Fibroblast of lung (primary cell): Measurements from ENCODE around the gene PDE4D. TPM values are rescaled to one million over a fixed set of nuclear protein-coding genes. Genes with fewer than 3 reads are reported as not detected.

Experiments
- DNase-seq, 2 donors: peaks; one replicate each; pipeline versions ENCODE4 v3.0.0 to v3.0.0-alpha.2; 2010; ENCODE audit warnings: low read depth in 2 of 2
- H2AFZ ChIP-seq: 2 replicates; pipeline ENCODE4 v1.5.1; 2012; ENCODE audit warnings: low read length, control low read depth, inconsistent platforms
- H3K27ac ChIP-seq: 2 replicates; pipeline ENCODE4 v1.5.1; 2011; ENCODE audit warnings: low read length, control low read depth; ENCODE audit not compliant: insufficient read depth
- H3K27me3 ChIP-seq: 2 replicates; pipeline ENCODE4 v1.5.1; 2011; ENCODE audit warnings: mild to moderate bottlenecking, low read length; ENCODE audit not compliant: control insufficient read depth, insufficient read depth
- H3K36me3 ChIP-seq: 2 replicates; pipeline ENCODE4 v1.5.1; 2011; ENCODE audit warnings: low read length; ENCODE audit not compliant: control insufficient read depth, insufficient read depth
- H3K4me1 ChIP-seq: 2 replicates; pipeline ENCODE4 v1.5.1; 2011; ENCODE audit warnings: low read length; ENCODE audit not compliant: control insufficient read depth, insufficient read depth; ENCODE audit errors: extremely low read depth
- H3K4me2 ChIP-seq: 2 replicates; pipeline ENCODE4 v1.5.1; 2011; ENCODE audit warnings: low read length, control low read depth; ENCODE audit not compliant: insufficient read depth; ENCODE audit errors: extremely low read depth
- H3K4me3 ChIP-seq, 4 experiments: fragments of 200-600 bp in 1 of 4; sonication (generic) in 1 of 4; replicated peaks in 1 of 4; 2 replicates each; pipeline ENCODE4 v1.5.1; 2011 to 2016; ENCODE audit warnings: low read length in 4 of 4, low read depth in 3 of 4, mild to moderate bottlenecking in 3 of 4, control low read depth in 2 of 4, inconsistent platforms in 1 of 4, mixed read lengths in 1 of 4; ENCODE audit not compliant: insufficient read depth in 1 of 4; ENCODE audit errors: control extremely low read depth in 1 of 4
- H3K79me2 ChIP-seq: 2 replicates; pipeline ENCODE4 v1.5.1; 2012; ENCODE audit warnings: mild to moderate bottlenecking, low read length, inconsistent platforms; ENCODE audit not compliant: control insufficient read depth, insufficient read depth
- H3K9ac ChIP-seq: 2 replicates; pipeline ENCODE4 v1.5.1; 2011; ENCODE audit warnings: mild to moderate bottlenecking, low read length, control low read depth; ENCODE audit not compliant: insufficient read depth
- H3K9me3 ChIP-seq: 2 replicates; pipeline ENCODE4 v1.5.1; 2012; ENCODE audit warnings: low read depth, low read length; ENCODE audit not compliant: control insufficient read depth, insufficient read depth
- H4K20me1 ChIP-seq: 2 replicates; pipeline ENCODE4 v1.5.1; 2011; ENCODE audit warnings: low read length; ENCODE audit not compliant: control insufficient read depth, insufficient read depth; ENCODE audit errors: extremely low read depth
- EZH2 ChIP-seq: IDR thresholded peaks from 2 replicates; pipeline ENCODE4 v1.5.1; 2012; ENCODE audit warnings: low read length, control low read depth, mild to moderate bottlenecking; ENCODE audit errors: missing control alignments
- polyA plus RNA-seq, 2 donors: library from polyadenylated mRNA; depleted of rRNA in 1 of 2; stranded (reverse) in 1 of 2; unstranded in 1 of 2; fragments of >200 nt; gene quantifications; 2 replicates each; pipeline ENCODE4 v1.2.1, GENCODE V29; 2011 to 2012; ENCODE audit warnings: missing spikeins in 1 of 2
- total RNA-seq: library from RNA; depleted of rRNA; stranded (reverse); fragments of >200 nt; gene quantifications from 2 replicates; pipeline ENCODE4 v1.2.1, GENCODE V29; 2014
- TF ChIP-seq, protein P1 (sequence below), 2 donors: IDR thresholded peaks in 1 of 2; conservative IDR thresholded peaks in 1 of 2; 1 replicate in 1 of 2; 2 replicates in 1 of 2; pipeline ENCODE4 v1.5.1; 2011 to 2012; ENCODE audit warnings: low read length in 2 of 2, control low read depth in 1 of 2, inconsistent platforms in 1 of 2, low read depth in 1 of 2, mild to moderate bottlenecking in 1 of 2

The PDE4D gene
- total and polyA plus RNA-seq, 2 donors (not counting 1 experiment from before 2014, with no cell fraction given), result 2.1 to 8.3 TPM

- Histone ChIP-seq H3K4me1 (no peaks in the 10 kb centered on the region), H4K20me1 (no peaks in the 10 kb centered on the region), H3K9me3 (no peaks in the 10 kb centered on the region), H3K4me2 (no peak overlapping the region), H3K4me3 (no peak overlapping the region), H3K27ac (no peak overlapping the region), H3K36me3 (no peaks in the 10 kb centered on the region), H3K79me2 (no peaks in the 10 kb centered on the region), H3K27me3 (no peaks in the 10 kb centered on the region), H3K9ac (no peak overlapping the region), H2AFZ (no peak overlapping the region)
- no peak for DNase-seq
- TF ChIP-seq EZH2, result no peak
- TF ChIP-seq, protein P1, sequence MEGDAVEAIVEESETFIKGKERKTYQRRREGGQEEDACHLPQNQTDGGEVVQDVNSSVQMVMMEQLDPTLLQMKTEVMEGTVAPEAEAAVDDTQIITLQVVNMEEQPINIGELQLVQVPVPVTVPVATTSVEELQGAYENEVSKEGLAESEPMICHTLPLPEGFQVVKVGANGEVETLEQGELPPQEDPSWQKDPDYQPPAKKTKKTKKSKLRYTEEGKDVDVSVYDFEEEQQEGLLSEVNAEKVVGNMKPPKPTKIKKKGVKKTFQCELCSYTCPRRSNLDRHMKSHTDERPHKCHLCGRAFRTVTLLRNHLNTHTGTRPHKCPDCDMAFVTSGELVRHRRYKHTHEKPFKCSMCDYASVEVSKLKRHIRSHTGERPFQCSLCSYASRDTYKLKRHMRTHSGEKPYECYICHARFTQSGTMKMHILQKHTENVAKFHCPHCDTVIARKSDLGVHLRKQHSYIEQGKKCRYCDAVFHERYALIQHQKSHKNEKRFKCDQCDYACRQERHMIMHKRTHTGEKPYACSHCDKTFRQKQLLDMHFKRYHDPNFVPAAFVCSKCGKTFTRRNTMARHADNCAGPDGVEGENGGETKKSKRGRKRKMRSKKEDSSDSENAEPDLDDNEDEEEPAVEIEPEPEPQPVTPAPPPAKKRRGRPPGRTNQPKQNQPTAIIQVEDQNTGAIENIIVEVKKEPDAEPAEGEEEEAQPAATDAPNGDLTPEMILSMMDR (conservative IDR thresholded peaks at IDR 0.05 in 1 of 2, IDR thresholded peaks at IDR 0.05 in 1 of 2; ENCODE audit: low read depth in 1 of 2, low read length in 2 of 2), result no peak
Measured at GRCh38 chr5:59198832-59199231, 694.7 kb downstream of the PDE4D start.

DNA sequence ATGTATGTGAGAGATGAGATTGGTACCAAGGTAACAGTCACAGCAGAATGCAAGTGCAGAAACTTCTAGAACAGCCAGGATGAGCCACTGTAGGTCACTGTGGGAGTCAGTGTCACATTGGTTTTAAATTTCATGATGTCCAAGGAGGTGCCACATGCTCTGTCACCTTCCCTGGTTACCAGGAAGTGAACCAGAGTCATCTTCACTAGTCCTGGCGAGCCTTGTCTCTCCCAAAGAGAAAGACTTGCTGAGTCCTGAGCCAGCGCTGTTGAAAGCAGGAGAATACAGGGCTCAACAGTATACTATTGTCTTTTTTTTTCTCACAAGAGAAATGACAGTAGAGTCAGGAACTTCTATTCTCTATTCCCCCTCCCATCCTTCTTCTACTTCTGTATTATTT is 695.2 kb downstream of the PDE4D start:
- H3K9me3 ChIP-seq, result no peaks in the 10 kb centered on the region
- TF ChIP-seq, protein P1 (conservative IDR thresholded peaks at IDR 0.05 in 1 of 2, IDR thresholded peaks at IDR 0.05 in 1 of 2; ENCODE audit: low read depth in 1 of 2, low read length in 2 of 2), result no peak
- TF ChIP-seq EZH2, result no peak
- H3K79me2 ChIP-seq, result no peaks in the 10 kb centered on the region
- no peaks in the 10 kb centered on the region for H3K36me3 ChIP-seq
- no peak for DNase-seq
- H3K4me1 ChIP-seq, result no peaks in the 10 kb centered on the region
- H2AFZ ChIP-seq, result no peak overlapping the region
- H4K20me1 ChIP-seq, result no peaks in the 10 kb centered on the region
- H3K4me2 ChIP-seq, result no peak overlapping the region
- no peak overlapping the region for H3K27ac ChIP-seq
- H3K27me3 ChIP-seq, result no peaks in the 10 kb centered on the region
- no peak overlapping the region for H3K4me3 ChIP-seq
- no peak overlapping the region for H3K9ac ChIP-seq

DNA sequence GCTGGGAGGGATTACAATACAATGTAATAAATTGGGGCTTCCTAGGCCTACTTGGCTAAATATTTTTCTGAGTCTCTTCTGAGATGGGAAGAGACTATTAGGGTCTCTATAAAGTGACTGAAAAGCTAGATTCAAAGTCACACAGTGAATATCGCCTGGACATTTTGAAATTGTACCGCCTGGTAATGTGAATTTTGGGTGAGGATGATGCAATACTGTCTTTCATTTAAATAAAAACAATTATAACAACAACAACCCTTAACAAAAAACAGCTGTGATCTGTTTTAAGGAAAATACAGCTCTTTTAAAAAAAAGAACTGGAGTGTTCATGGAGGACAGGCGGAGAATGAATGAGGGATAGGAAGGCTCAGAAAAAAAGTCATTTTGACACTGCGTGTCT is 695.6 kb downstream of the PDE4D start:
- Histone ChIP-seq H3K27ac (no peak overlapping the region), H4K20me1 (no peaks in the 10 kb centered on the region), H3K4me3 (no peak overlapping the region), H3K79me2 (no peaks in the 10 kb centered on the region), H3K4me1 (no peaks in the 10 kb centered on the region), H3K4me2 (no peak overlapping the region), H2AFZ (no peak overlapping the region), H3K36me3 (no peaks in the 10 kb centered on the region), H3K9ac (no peak overlapping the region), H3K27me3 (no peaks in the 10 kb centered on the region), H3K9me3 (no peaks in the 10 kb centered on the region)
- TF ChIP-seq, protein P1 (conservative IDR thresholded peaks at IDR 0.05 in 1 of 2, IDR thresholded peaks at IDR 0.05 in 1 of 2; ENCODE audit: low read depth in 1 of 2, low read length in 2 of 2), result no peak
- no peak for TF ChIP-seq EZH2
- no peak for DNase-seq
